HFF-Myc (cell line): ENCODE results near the gene RRP1B.
"Not testable (repeated sequence)": the region's sequence is repeated elsewhere in the genome, so short reads cannot be mapped to it uniquely, and the experiment has no call there.

Experiments
- DNase-seq: peaks from one replicate; pipeline ENCODE4 v3.0.0-alpha.2; 2011; ENCODE audit warnings: low read depth; ENCODE audit errors: extremely low read depth
- H3K4me3 ChIP-seq: replicated peaks from 2 replicates; pipeline ENCODE4 v1.5.1; 2011; ENCODE audit warnings: low read depth, mild to moderate bottlenecking, control low read depth, low read length
- TF ChIP-seq, protein P1 (sequence below): IDR thresholded peaks from 2 replicates; pipeline ENCODE4 v1.5.1; 2012; ENCODE audit warnings: mild to moderate bottlenecking, low read depth, low read length, control low read depth; ENCODE audit errors: missing control alignments

The RRP1B gene

DNA sequence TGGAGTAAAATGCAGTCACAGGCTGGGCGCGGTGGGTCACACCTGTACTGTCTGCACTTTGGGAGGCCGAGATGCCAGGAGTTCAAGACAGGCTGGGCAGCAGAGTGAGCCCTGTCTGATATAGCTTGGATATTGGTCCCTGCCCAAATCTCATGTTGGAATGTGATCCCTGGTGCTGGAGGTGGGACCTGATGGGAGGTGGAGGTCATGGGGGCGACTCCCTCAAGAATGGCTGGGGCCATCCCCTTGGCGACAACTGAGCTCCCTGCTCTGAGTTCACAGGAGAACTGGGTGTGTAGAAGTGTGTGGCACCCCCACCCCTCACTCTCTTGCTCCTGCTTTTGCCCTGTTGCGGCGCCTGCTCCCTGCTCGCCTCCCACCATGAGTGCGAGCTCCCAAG lies 48.1 kb downstream of the RRP1B start:
- H3K4me3 ChIP-seq = no peak overlapping the region
- no peak for DNase-seq
- TF ChIP-seq, protein P1, sequence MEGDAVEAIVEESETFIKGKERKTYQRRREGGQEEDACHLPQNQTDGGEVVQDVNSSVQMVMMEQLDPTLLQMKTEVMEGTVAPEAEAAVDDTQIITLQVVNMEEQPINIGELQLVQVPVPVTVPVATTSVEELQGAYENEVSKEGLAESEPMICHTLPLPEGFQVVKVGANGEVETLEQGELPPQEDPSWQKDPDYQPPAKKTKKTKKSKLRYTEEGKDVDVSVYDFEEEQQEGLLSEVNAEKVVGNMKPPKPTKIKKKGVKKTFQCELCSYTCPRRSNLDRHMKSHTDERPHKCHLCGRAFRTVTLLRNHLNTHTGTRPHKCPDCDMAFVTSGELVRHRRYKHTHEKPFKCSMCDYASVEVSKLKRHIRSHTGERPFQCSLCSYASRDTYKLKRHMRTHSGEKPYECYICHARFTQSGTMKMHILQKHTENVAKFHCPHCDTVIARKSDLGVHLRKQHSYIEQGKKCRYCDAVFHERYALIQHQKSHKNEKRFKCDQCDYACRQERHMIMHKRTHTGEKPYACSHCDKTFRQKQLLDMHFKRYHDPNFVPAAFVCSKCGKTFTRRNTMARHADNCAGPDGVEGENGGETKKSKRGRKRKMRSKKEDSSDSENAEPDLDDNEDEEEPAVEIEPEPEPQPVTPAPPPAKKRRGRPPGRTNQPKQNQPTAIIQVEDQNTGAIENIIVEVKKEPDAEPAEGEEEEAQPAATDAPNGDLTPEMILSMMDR = no peak

DNA sequence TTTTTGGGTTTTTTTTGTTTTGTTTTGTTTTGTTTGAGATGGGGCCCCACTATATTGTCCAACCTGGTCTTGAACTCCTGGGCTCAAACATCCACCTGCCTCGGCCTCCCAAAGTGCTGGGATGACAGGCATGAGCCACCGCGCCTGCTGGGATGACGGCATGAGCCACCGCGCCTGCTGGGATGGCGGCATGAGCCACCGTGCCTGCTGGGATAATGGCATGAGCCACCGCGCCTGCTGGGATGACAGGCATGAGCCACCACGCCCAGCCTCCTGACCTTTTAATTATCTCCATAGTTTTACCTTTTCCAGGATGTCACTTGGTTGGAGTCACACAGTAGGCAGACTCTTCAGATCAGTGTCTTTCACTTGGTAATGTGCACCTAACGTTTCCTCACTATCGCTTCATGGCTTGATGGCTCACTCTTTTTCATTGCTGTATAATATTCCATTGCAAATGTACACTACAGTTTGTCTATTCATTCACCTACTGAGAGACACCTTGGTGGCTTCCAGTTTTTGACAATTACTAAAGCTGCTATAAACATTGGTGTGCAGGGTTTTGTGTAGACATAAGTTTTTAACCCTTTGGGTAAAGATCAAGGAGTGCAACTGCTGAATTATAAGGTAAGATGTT lies 49.5 kb downstream of the RRP1B start:
- no peak overlapping the region for H3K4me3 ChIP-seq
- TF ChIP-seq, protein P1 = no peak
- DNase-seq = no peak

DNA sequence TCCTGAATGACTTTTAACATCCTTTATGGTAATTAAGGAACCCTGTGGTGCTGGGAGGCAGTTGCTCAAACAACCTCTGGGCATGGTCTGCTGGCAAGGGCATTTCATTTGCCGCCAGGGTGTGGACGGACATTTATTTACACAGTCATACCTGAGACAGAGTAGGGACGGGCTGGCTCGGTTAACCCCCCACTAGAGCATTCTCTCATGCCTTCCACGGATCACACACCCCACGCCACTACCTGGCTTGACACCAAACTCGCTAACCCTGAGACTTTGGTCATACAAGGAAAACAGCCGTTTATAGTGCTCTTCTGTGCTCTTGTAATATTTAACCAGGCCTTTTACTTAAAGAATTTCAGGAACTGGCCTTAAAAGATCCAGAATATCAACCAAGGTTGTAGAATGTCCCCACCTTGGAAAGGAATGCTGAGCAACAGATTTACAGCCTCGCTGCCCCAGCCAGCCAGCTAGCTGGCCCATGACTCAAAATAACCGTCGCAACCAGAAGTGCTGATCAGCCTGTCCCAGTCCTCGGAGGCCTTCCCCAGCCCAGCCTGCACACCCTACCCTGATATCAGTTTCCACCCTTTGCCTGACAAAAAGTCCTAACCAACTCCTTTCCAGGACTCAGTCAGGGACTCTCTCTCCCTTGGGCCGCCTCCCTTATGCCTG lies 53.0 kb downstream of the RRP1B start:
- TF ChIP-seq, protein P1 = no peak
- DNase-seq = no peak
- H3K4me3 ChIP-seq = no peak overlapping the region

DNA sequence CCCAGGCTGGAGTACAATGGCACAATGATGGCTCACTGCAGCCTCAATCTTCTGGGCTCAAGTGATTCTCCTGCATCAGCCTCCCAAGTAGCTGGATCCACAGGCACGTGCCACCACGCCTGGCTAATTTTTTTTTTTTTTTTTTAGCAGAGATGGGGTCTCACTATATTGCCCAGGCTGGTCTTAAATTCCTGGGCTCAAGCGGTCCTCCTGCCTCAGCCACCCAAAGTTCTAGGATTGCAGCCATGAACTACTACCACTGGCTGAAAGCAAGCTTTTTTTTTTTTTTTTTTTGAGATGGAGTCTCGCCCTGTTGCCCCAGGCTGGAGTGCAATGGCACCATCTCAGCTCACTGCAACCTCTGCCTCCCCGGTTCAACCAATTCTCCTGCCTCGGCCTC lies 53.8 kb downstream of the RRP1B start:
- not testable (repeated sequence) for DNase-seq, H3K4me3 ChIP-seq

DNA sequence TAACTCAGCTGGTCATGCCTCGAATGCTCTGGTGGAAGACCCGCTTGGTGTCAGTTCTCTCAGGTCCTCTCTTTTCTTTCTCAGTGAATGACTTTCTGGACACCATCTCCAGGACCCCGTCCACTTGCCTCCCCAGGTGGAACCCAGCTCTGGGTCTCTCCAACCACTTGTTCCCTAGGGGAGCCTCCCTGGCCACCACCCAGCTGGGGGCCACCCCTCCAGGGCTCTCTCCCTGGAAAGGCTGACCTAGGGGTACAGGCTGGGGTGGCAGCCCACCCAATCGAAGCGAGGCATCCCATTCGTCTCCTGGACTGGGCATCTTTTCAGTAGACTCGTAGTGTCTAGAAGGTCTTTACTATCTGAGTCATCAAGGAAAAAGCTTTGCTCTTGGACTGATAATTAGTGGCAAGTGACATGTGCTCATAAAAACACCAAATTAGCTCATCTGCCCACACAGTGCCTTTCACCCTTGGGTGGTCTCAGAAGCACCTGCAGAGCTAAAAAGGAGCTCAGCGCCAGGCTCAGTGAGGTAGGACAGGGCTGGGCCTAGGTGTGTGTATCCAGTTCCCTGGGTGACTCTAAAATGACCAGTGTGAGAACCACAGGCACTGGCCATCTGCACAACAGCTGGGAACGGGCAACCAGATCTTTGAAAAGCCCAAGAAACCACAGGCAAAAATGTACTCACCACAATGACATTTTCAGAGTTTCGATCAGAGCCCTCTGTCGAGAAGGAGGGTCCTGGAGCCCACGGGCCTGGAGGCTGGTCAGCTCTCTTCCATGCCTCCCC lies 57.2 kb downstream of the RRP1B start:
- TF ChIP-seq, protein P1 = no peak
- DNase-seq = no peak
- no peak overlapping the region for H3K4me3 ChIP-seq

DNA sequence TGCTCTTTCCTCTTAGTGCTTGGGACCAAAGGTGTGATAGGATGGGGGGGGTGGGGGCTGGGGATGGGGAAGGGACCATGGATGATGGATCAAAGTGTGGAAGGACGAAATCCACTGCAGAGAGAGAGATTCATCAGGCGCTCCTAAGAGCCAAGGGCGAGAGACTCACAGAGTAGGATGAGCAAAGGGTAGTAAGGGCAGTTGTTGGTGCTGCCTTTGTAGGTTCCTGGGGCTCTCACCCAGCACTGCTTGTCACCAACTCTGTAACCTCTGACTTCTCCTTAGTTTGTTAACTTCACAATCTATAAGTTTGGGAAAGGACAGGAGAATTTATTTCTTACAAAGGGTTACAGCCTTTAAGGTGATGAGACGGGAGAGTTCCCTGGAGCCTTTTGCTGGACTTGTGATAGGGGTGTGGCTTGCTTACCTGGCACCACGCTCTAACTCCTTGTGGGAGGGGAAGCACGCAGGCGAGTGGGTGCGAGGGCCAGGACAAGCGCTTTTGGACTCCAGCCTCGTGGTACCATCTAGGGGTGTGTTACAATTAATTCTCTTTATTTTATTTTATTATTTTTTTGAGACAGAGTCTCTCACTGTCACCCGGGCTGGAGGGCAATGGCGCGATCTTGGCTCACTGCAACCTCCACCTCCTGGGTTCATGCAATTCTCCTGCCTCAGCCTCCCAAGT lies 58.0 kb downstream of the RRP1B start:
- no peak for DNase-seq
- H3K4me3 ChIP-seq = no peak overlapping the region
- TF ChIP-seq, protein P1 = no peak
